Panc1 (cell line): Measurements from ENCODE around the gene SP110. TPM values are rescaled to one million over a fixed set of nuclear protein-coding genes. Genes with fewer than 3 reads are reported as not detected.

Experiments
- ATAC-seq: fragments of 200-7000 bp; cut with Tn5 transposase; 2 replicates; pipeline ENCODE4 v1.9.1; 2020; ENCODE audit warnings: mild to moderate bottlenecking, moderate library complexity
- BruUV-seq: library from RNA; stranded (reverse); fragments of 400-500 nt; replicated peaks from 2 replicates; lab custom pipeline; 2021; lab: Mats Ljungman, UMichigan
- CTCF ChIA-PET: fragments of 300-600 bp; sonication (Branson Sonifier 250); formaldehyde crosslinking; loops from one replicate; lab custom pipeline; 2022; ENCODE audit warnings: antibody characterized with exemption; lab: Charles Lee
- POLR2A ChIA-PET: fragments of 300-600 bp; sonication (Branson Sonifier 250); formaldehyde crosslinking; loops from one replicate; lab custom pipeline; 2022; ENCODE audit warnings: antibody characterized with exemption; lab: Charles Lee
- DNase-seq: peaks from one replicate; pipeline ENCODE4 v3.0.0-alpha.2; 2010; ENCODE audit warnings: low read depth, low spot score
- H3K27ac ChIP-seq: 2 replicates; pipeline ENCODE4 v1.5.1; 2011; ENCODE audit warnings: mild to moderate bottlenecking, low read length, inconsistent platforms
- H3K27me3 ChIP-seq: fragments of 200-500 bp; sonication (Bioruptor generic); 2 replicates; pipeline ENCODE4 v1.6.0; 2014; ENCODE audit warnings: low read length, inconsistent platforms; ENCODE audit not compliant: control insufficient read depth, insufficient read depth
- H3K36me3 ChIP-seq: fragments of 200-500 bp; sonication (Bioruptor generic); 2 replicates; pipeline ENCODE4 v1.5.1; 2014; ENCODE audit warnings: inconsistent platforms, mild to moderate bottlenecking, low read length, moderate library complexity; ENCODE audit not compliant: control insufficient read depth, insufficient read depth
- H3K4me1 ChIP-seq: 2 replicates; pipeline ENCODE4 v1.5.1; 2011; ENCODE audit warnings: inconsistent platforms, mild to moderate bottlenecking, low read length, moderate library complexity; ENCODE audit not compliant: control insufficient read depth, insufficient read depth
- H3K4me3 ChIP-seq, 2 experiments: 2 replicates each; pipeline ENCODE4 v1.5.1; 2011 to 2012; ENCODE audit warnings: low read depth in 2 of 2, low read length in 2 of 2, mild to moderate bottlenecking in 2 of 2, inconsistent platforms in 1 of 2, moderate library complexity in 1 of 2
- H3K9me3 ChIP-seq: fragments of 200-500 bp; sonication (Bioruptor generic); 2 replicates; pipeline ENCODE4 v1.5.1; 2014; ENCODE audit warnings: low read depth, mild to moderate bottlenecking, inconsistent platforms, low read length, moderate library complexity; ENCODE audit not compliant: control insufficient read depth, insufficient read depth
- POLR2AphosphoS5 ChIP-seq: IDR thresholded peaks from 2 replicates; pipeline ENCODE4 v1.6.1; 2012; ENCODE audit warnings: mild to moderate bottlenecking, low read depth, low read length, moderate library complexity
- SIN3A ChIP-seq: IDR thresholded peaks from 2 replicates; pipeline ENCODE4 v1.6.1; 2012; ENCODE audit warnings: low read depth, mild to moderate bottlenecking, low read length, moderate library complexity, borderline replicate concordance; ENCODE audit not compliant: insufficient read depth
- TCF7L2 ChIP-seq: IDR thresholded peaks from 2 replicates; pipeline ENCODE4 v1.6.1; 2011; ENCODE audit warnings: mild to moderate bottlenecking, low read depth, low read length, inconsistent platforms
- in situ Hi-C: cut with HindIII; loops from 2 replicates; pipeline ENCODE4 v1.10.0; 2016; ENCODE audit warnings: low sequenced_read_pairs, low pct_unique_long_range_greater_than_20kb
- intact Hi-C: fragments of 100-400 bp; cut with micrococcal nuclease; formaldehyde crosslinking; loops from one replicate; pipeline ENCODE4 v1.10.0; 2022; ENCODE audit not compliant: unreplicated experiment
- total RNA-seq: library from RNA; stranded (reverse); gene quantifications from one replicate; pipeline ENCODE4 v1.2.1, GENCODE V29; 2021; ENCODE audit not compliant: unreplicated experiment
- TF ChIP-seq, protein P1 (sequence below), 2 experiments: IDR thresholded peaks; 2 replicates each; pipeline ENCODE4 v1.6.1; 2011 to 2012; ENCODE audit warnings: low read depth in 2 of 2, control low read depth in 1 of 2, low read length in 1 of 2, mild to moderate bottlenecking in 1 of 2, moderate library complexity in 1 of 2; ENCODE audit not compliant: insufficient read depth in 1 of 2
- TF ChIP-seq, protein P2 (sequence below): fragments of 450-650 bp; IDR thresholded peaks from 2 replicates; pipeline ENCODE4 v1.5.1; 2017; ENCODE audit warnings: mild to moderate bottlenecking

The SP110 gene
- total RNA-seq, 1 experiment from 2014 or later, result 6.2 TPM

DNA sequence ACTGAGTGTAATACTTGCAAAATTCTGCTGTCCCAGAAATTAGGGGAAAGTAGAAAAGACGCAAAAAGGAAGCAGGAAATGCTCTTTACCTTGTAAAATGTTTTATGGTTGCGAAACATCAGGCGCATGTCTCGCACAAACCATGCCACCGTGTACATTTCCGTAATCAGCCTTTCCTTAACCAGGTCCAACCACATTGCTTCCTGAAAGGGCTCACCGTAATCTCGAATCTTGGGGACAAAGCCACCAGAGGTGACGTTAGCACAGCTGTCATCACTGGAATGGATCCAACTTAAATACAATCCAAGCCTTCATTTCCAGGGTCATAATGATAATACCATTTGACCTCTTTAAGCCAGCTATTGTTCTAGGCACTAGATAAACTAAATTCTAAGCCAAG lies 49.3 kb downstream of the SP110 start:
- in situ Hi-C loops (no loop called here), intact Hi-C loops (loop anchor here (10.0 kb wide), 1 partner anchor 444 kb away; no protein-coding TSS in a partner anchor)
- H3K27ac ChIP-seq, result no peak overlapping the region

DNA sequence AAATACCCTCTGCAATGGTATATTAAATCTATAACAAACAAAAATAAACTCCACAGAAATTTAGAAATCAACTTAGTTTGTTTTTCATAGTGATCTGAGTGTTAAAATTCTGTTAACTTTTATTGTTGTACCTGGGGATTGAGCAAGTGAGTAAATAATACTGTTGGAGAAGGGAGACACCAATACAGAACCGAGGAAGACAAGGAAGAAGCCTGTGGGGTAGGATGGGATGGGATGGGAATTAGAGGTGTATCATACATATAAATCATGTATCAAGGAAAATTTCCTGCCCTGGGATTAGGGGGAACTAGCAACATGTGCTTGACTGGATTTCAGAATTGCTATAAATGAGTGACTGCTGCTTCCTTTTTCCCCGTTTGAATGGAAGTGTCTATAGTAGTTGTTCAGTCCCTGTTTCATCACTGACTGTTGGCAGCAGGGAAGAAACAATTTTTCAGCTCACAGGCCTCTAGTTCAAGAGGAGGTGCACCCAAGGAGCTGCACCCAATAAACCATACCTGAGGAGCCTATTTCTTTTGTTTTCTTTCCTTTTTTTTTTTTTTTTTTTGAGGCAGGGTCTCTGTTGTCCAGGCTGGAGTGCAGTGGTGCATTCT lies 53.1 kb downstream of the SP110 start:
- Histone ChIP-seq H3K4me1 (no peaks in the 10 kb centered on the region), H3K9me3 (no peaks in the 10 kb centered on the region), H3K27ac (no peak overlapping the region), H3K4me3 (no peak overlapping the region), H3K27me3 (no peaks in the 10 kb centered on the region), H3K36me3 (no peaks in the 10 kb centered on the region)
- DNase-seq (no peak), ATAC-seq (no peak)
- no TSS peak for BruUV-seq
- TF ChIP-seq, protein P1, sequence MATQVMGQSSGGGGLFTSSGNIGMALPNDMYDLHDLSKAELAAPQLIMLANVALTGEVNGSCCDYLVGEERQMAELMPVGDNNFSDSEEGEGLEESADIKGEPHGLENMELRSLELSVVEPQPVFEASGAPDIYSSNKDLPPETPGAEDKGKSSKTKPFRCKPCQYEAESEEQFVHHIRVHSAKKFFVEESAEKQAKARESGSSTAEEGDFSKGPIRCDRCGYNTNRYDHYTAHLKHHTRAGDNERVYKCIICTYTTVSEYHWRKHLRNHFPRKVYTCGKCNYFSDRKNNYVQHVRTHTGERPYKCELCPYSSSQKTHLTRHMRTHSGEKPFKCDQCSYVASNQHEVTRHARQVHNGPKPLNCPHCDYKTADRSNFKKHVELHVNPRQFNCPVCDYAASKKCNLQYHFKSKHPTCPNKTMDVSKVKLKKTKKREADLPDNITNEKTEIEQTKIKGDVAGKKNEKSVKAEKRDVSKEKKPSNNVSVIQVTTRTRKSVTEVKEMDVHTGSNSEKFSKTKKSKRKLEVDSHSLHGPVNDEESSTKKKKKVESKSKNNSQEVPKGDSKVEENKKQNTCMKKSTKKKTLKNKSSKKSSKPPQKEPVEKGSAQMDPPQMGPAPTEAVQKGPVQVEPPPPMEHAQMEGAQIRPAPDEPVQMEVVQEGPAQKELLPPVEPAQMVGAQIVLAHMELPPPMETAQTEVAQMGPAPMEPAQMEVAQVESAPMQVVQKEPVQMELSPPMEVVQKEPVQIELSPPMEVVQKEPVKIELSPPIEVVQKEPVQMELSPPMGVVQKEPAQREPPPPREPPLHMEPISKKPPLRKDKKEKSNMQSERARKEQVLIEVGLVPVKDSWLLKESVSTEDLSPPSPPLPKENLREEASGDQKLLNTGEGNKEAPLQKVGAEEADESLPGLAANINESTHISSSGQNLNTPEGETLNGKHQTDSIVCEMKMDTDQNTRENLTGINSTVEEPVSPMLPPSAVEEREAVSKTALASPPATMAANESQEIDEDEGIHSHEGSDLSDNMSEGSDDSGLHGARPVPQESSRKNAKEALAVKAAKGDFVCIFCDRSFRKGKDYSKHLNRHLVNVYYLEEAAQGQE (IDR thresholded peaks at IDR 0.05; ENCODE audit: insufficient read depth in 1 of 2, low read depth in 2 of 2, low read length in 1 of 2), result no peak
- TF ChIP-seq SIN3A (no peak), TCF7L2 (no peak), POLR2AphosphoS5 (no peak)
- TF ChIP-seq, protein P2, sequence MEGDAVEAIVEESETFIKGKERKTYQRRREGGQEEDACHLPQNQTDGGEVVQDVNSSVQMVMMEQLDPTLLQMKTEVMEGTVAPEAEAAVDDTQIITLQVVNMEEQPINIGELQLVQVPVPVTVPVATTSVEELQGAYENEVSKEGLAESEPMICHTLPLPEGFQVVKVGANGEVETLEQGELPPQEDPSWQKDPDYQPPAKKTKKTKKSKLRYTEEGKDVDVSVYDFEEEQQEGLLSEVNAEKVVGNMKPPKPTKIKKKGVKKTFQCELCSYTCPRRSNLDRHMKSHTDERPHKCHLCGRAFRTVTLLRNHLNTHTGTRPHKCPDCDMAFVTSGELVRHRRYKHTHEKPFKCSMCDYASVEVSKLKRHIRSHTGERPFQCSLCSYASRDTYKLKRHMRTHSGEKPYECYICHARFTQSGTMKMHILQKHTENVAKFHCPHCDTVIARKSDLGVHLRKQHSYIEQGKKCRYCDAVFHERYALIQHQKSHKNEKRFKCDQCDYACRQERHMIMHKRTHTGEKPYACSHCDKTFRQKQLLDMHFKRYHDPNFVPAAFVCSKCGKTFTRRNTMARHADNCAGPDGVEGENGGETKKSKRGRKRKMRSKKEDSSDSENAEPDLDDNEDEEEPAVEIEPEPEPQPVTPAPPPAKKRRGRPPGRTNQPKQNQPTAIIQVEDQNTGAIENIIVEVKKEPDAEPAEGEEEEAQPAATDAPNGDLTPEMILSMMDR, result no peak
- in situ Hi-C loops, result no loop called here
- intact Hi-C loops, result no loop called here
- ChIA-PET CTCF (no interaction called here), POLR2A (no interaction called here)

More for the DNA sequence above, 49.3 kb downstream of the SP110 start:
- DNase-seq (no peak), ATAC-seq (no peak)
- BruUV-seq, result no TSS peak
- TF ChIP-seq, protein P1 (IDR thresholded peaks at IDR 0.05; ENCODE audit: insufficient read depth in 1 of 2, low read depth in 2 of 2, low read length in 1 of 2), result no peak
- TF ChIP-seq, protein P2, result no peak
- TF ChIP-seq SIN3A, result no peak
- no peak for TF ChIP-seq TCF7L2
- TF ChIP-seq POLR2AphosphoS5, result no peak
- POLR2A ChIA-PET, result interaction anchor here (0.6 kb wide), 1 partner anchor 11 kb away, joined by 18 read pairs; no protein-coding TSS in a partner anchor
- H3K4me1 ChIP-seq, result no peaks in the 10 kb centered on the region
- no peak overlapping the region for H3K4me3 ChIP-seq
- CTCF ChIA-PET, result no interaction called here
- no peaks in the 10 kb centered on the region for H3K36me3 ChIP-seq
- no peaks in the 10 kb centered on the region for H3K9me3 ChIP-seq
- H3K27me3 ChIP-seq, result no peaks in the 10 kb centered on the region
